SK-N-SH treated with all-trans-retinoic acid at 6 μM for 48 hours (cell line): Measurements from ENCODE around the gene FIGLA.

ENCODE experiments used
- ATAC-seq: fragments of 200-7000 bp; cut with Tn5 transposase; 3 replicates; pipeline ENCODE4 v1.9.1; 2020; ENCODE audit warnings: mild to moderate bottlenecking, moderate library complexity
- ARNTL ChIP-seq: fragments of 450-650 bp; formaldehyde crosslinking; IDR thresholded peaks from 2 replicates; pipeline ENCODE4 v1.5.0; 2020; ENCODE audit warnings: low read depth, mild to moderate bottlenecking, moderate library complexity, borderline replicate concordance
- BACH2 ChIP-seq: fragments of 250-450 bp; sonication (Bioruptor Pico); IDR thresholded peaks from 2 replicates; pipeline ENCODE4 v1.9.0; 2021; ENCODE audit warnings: mild to moderate bottlenecking, borderline replicate concordance
- CSDC2 ChIP-seq: fragments of 250-450 bp; sonication (Bioruptor Pico); IDR thresholded peaks from 2 replicates; pipeline ENCODE4 v1.5.0; 2020; ENCODE audit warnings: mild to moderate bottlenecking, moderate library complexity
- ESRRG ChIP-seq: fragments of 250-450 bp; sonication (Bioruptor Pico); IDR thresholded peaks from 2 replicates; pipeline ENCODE4 v1.6.1; 2021; ENCODE audit warnings: mild to moderate bottlenecking
- GLIS3 ChIP-seq: fragments of 250-450 bp; sonication (Bioruptor Pico); IDR thresholded peaks from 2 replicates; pipeline ENCODE4 v1.5.0; 2020; ENCODE audit warnings: mild to moderate bottlenecking, moderate library complexity
- ISL1 ChIP-seq: fragments of 250-450 bp; sonication (Bioruptor Pico); IDR thresholded peaks from 2 replicates; pipeline ENCODE4 v2.1.2; 2022; ENCODE audit warnings: mild to moderate bottlenecking, moderate library complexity
- OSR1 ChIP-seq: fragments of 250-450 bp; sonication (Bioruptor Pico); IDR thresholded peaks from 2 replicates; pipeline ENCODE4 v1.8.0; 2022; ENCODE audit warnings: moderate library complexity, mild to moderate bottlenecking, inconsistent platforms
- PPARA ChIP-seq: fragments of 250-450 bp; sonication (Bioruptor Pico); IDR thresholded peaks from 2 replicates; pipeline ENCODE4 v1.5.0; 2020; ENCODE audit warnings: mild to moderate bottlenecking, borderline replicate concordance
- RARB ChIP-seq: fragments of 250-450 bp; sonication (Bioruptor Pico); IDR thresholded peaks from 2 replicates; pipeline ENCODE4 v1.8.0; 2021; ENCODE audit warnings: mild to moderate bottlenecking, moderate library complexity
- SNAI2 ChIP-seq: fragments of 250-450 bp; sonication (Bioruptor Pico); IDR thresholded peaks from 2 replicates; pipeline ENCODE4 v1.5.0; 2020; ENCODE audit warnings: mild to moderate bottlenecking, moderate library complexity
- TCF4 ChIP-seq: fragments of 250-450 bp; sonication (Bioruptor Pico); IDR thresholded peaks from 2 replicates; pipeline ENCODE4 v1.8.0; 2021; ENCODE audit warnings: mild to moderate bottlenecking, moderate library complexity, borderline replicate concordance
- TOX ChIP-seq: fragments of 250-450 bp; sonication (Bioruptor Pico); IDR thresholded peaks from 2 replicates; pipeline ENCODE4 v1.8.0; 2021; ENCODE audit warnings: mild to moderate bottlenecking, moderate library complexity, borderline replicate concordance
- ZC3H10 ChIP-seq: fragments of 250-450 bp; sonication (Bioruptor Pico); IDR thresholded peaks from 2 replicates; pipeline ENCODE4 v1.5.1; 2021; ENCODE audit warnings: mild to moderate bottlenecking, moderate library complexity
- ZFP3 ChIP-seq: fragments of 250-450 bp; sonication (Bioruptor Pico); IDR thresholded peaks from 2 replicates; pipeline ENCODE4 v1.5.0; 2020; ENCODE audit warnings: mild to moderate bottlenecking, moderate library complexity
- ZFP30 ChIP-seq: fragments of 450-650 bp; formaldehyde crosslinking; IDR thresholded peaks from 2 replicates; pipeline ENCODE4 v1.5.0; 2022; ENCODE audit warnings: mild to moderate bottlenecking, moderate library complexity
- ZNF565 ChIP-seq: fragments of 450-650 bp; formaldehyde crosslinking; conservative IDR thresholded peaks from 2 replicates; pipeline ENCODE4 v1.5.0; 2020; ENCODE audit warnings: low read depth, mild to moderate bottlenecking, moderate library complexity
- ZNF70 ChIP-seq: fragments of 450-650 bp; formaldehyde crosslinking; IDR thresholded peaks from 2 replicates; pipeline ENCODE4 v1.5.0; 2020; ENCODE audit warnings: mild to moderate bottlenecking, moderate library complexity
- ZNF8 ChIP-seq: fragments of 450-650 bp; formaldehyde crosslinking; IDR thresholded peaks from 2 replicates; pipeline ENCODE4 v1.5.0; 2020; ENCODE audit warnings: mild to moderate bottlenecking, moderate library complexity
- TF ChIP-seq, protein P1 (sequence below): fragments of 250-450 bp; sonication (Bioruptor Pico); IDR thresholded peaks from 2 replicates; pipeline ENCODE4 v1.5.0; 2020; ENCODE audit warnings: mild to moderate bottlenecking, moderate library complexity
- TF ChIP-seq, protein P2 (sequence below): fragments of 250-450 bp; sonication (Bioruptor Pico); IDR thresholded peaks from 2 replicates; pipeline ENCODE4 v1.5.1; 2021; ENCODE audit warnings: mild to moderate bottlenecking, moderate library complexity
- TF ChIP-seq, protein P3 (sequence below): fragments of 250-450 bp; sonication (Bioruptor Pico); IDR thresholded peaks from 2 replicates; pipeline ENCODE4 v1.5.1; 2020; ENCODE audit warnings: low read depth, mild to moderate bottlenecking, moderate library complexity
- TF ChIP-seq, protein P4 (sequence below): fragments of 250-450 bp; sonication (Bioruptor Pico); IDR thresholded peaks from 2 replicates; pipeline ENCODE4 v1.8.0; 2020; ENCODE audit warnings: mild to moderate bottlenecking, moderate library complexity, borderline replicate concordance

The FIGLA gene

DNA sequence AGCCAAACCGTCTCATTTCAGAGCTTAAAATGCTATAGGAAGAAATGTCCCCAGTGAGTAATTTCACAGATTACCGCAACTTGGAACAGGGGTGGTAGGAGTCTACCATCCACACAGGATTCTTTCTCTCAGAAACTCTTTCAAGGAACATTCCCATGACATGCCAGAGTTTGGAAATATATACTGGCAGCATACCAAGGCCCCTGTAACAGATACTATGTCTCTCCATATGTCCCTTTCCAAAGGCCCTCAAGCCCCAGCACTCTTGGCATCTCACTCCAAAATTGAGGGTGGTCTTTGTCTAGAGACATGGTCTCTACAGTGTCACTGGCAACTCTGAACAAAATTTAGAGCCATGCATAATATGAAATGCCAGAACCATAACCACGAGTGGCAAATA is 11.0 kb downstream of the FIGLA start (continued):
- TF ChIP-seq ZFP3 (CRISPR knock-in tag) (no peak), ZFP30 (CRISPR knock-in tag) (no peak)
- TF ChIP-seq, protein P1, sequence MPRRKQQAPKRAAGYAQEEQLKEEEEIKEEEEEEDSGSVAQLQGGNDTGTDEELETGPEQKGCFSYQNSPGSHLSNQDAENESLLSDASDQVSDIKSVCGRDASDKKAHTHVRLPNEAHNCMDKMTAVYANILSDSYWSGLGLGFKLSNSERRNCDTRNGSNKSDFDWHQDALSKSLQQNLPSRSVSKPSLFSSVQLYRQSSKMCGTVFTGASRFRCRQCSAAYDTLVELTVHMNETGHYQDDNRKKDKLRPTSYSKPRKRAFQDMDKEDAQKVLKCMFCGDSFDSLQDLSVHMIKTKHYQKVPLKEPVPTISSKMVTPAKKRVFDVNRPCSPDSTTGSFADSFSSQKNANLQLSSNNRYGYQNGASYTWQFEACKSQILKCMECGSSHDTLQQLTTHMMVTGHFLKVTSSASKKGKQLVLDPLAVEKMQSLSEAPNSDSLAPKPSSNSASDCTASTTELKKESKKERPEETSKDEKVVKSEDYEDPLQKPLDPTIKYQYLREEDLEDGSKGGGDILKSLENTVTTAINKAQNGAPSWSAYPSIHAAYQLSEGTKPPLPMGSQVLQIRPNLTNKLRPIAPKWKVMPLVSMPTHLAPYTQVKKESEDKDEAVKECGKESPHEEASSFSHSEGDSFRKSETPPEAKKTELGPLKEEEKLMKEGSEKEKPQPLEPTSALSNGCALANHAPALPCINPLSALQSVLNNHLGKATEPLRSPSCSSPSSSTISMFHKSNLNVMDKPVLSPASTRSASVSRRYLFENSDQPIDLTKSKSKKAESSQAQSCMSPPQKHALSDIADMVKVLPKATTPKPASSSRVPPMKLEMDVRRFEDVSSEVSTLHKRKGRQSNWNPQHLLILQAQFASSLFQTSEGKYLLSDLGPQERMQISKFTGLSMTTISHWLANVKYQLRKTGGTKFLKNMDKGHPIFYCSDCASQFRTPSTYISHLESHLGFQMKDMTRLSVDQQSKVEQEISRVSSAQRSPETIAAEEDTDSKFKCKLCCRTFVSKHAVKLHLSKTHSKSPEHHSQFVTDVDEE (CRISPR knock-in tag), result no peak
- TF ChIP-seq, protein P2, sequence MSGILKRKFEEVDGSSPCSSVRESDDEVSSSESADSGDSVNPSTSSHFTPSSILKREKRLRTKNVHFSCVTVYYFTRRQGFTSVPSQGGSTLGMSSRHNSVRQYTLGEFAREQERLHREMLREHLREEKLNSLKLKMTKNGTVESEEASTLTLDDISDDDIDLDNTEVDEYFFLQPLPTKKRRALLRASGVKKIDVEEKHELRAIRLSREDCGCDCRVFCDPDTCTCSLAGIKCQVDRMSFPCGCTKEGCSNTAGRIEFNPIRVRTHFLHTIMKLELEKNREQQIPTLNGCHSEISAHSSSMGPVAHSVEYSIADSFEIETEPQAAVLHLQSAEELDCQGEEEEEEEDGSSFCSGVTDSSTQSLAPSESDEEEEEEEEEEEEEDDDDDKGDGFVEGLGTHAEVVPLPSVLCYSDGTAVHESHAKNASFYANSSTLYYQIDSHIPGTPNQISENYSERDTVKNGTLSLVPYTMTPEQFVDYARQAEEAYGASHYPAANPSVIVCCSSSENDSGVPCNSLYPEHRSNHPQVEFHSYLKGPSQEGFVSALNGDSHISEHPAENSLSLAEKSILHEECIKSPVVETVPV (CRISPR knock-in tag), result no peak
- TF ChIP-seq, all 23 proteins: peak for 0

DNA sequence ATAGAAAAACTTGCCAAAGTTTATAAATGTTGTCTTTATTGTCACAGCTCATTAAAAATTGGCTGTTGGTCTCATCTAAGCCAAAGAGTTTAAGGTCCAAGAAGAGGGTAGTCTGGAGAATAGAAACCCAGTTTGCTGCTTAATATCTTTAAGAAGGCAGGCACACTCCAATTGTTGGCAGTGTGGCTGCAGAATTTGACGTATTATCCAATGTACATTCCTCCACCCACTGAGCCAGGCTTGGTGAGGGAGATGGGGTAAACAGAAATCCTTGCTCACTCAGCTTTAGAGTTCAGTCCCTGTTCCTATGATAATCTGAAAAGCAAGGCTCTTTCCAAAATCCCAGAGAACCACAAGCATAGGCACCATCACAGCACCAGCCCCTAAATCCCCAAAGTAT is 11.8 kb downstream of the FIGLA start:
- no peak for ATAC-seq
- TF ChIP-seq CSDC2 (CRISPR knock-in tag) (no peak), ISL1 (CRISPR knock-in tag) (no peak), TCF4 (CRISPR knock-in tag) (no peak), ZNF565 (no peak)

DNA sequence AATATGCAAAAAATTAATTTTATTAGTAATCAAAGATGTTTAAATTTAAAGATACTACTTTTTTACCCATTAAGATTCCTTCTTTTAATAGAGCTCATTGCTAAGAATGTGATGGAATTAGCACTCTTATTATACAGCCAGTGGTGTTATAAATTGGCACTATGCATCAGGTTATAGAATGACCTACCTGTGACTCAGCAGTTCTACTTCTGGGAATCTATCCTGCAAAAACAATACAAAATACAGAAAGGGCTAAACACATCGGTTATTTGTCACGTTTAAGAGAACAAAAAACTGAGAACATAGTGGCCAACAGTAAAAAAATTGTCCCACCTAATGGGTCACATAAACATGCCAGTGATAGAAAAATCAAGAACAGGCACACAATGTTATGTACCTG is 13.0 kb downstream of the FIGLA start:
- ATAC-seq, result no peak
- TF ChIP-seq RARB (no peak), TCF4 (CRISPR knock-in tag) (no peak), ZNF8 (CRISPR knock-in tag) (no peak), GLIS3 (no peak), ARNTL (CRISPR knock-in tag) (no peak), ZC3H10 (no peak), ISL1 (CRISPR knock-in tag) (no peak), ZNF565 (no peak), BACH2 (no peak), SNAI2 (CRISPR knock-in tag) (no peak), PPARA (CRISPR knock-in tag) (no peak), ESRRG (no peak), ZNF70 (CRISPR knock-in tag) (no peak), OSR1 (CRISPR knock-in tag) (no peak), ZFP30 (CRISPR knock-in tag) (no peak), TOX (no peak)
- TF ChIP-seq, protein P3, sequence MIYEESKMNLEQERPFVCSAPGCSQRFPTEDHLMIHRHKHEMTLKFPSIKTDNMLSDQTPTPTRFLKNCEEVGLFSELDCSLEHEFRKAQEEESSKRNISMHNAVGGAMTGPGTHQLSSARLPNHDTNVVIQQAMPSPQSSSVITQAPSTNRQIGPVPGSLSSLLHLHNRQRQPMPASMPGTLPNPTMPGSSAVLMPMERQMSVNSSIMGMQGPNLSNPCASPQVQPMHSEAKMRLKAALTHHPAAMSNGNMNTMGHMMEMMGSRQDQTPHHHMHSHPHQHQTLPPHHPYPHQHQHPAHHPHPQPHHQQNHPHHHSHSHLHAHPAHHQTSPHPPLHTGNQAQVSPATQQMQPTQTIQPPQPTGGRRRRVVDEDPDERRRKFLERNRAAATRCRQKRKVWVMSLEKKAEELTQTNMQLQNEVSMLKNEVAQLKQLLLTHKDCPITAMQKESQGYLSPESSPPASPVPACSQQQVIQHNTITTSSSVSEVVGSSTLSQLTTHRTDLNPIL (CRISPR knock-in tag), result no peak
- TF ChIP-seq, protein P2 (CRISPR knock-in tag), result no peak
- TF ChIP-seq, protein P1 (CRISPR knock-in tag), result no peak
- TF ChIP-seq, protein P4, sequence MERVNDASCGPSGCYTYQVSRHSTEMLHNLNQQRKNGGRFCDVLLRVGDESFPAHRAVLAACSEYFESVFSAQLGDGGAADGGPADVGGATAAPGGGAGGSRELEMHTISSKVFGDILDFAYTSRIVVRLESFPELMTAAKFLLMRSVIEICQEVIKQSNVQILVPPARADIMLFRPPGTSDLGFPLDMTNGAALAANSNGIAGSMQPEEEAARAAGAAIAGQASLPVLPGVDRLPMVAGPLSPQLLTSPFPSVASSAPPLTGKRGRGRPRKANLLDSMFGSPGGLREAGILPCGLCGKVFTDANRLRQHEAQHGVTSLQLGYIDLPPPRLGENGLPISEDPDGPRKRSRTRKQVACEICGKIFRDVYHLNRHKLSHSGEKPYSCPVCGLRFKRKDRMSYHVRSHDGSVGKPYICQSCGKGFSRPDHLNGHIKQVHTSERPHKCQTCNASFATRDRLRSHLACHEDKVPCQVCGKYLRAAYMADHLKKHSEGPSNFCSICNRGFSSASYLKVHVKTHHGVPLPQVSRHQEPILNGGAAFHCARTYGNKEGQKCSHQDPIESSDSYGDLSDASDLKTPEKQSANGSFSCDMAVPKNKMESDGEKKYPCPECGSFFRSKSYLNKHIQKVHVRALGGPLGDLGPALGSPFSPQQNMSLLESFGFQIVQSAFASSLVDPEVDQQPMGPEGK (CRISPR knock-in tag), result no peak
